Immature natural killer cell (primary cell): Measurements from ENCODE around the gene APEX1. TPM values are rescaled to one million over a fixed set of nuclear protein-coding genes. Genes with fewer than 3 reads are reported as not detected.

Experiments
- DNase-seq, 3 donors: peaks; one replicate each; pipeline ENCODE4 v3.0.0; 2022; ENCODE audit warnings: mixed read lengths in 1 of 3
- H3K27ac Mint-ChIP-seq, 6 donors: one replicate each; pipeline ENCODE4 v1.8.0; 2020; ENCODE audit warnings: mixed read lengths in 6 of 6, mild to moderate bottlenecking in 5 of 6, inconsistent platforms in 4 of 6, moderate library complexity in 3 of 6
- H3K27me3 Mint-ChIP-seq, 3 donors: one replicate each; pipeline ENCODE4 v1.8.0; 2020 to 2021; ENCODE audit warnings: low read depth in 3 of 3, mild to moderate bottlenecking in 3 of 3, mixed read lengths in 3 of 3, moderate library complexity in 3 of 3, inconsistent platforms in 1 of 3
- H3K36me3 Mint-ChIP-seq, 3 donors: one replicate each; pipeline ENCODE4 v1.8.0; 2020; ENCODE audit warnings: mixed read lengths in 3 of 3, inconsistent platforms in 2 of 3, mild to moderate bottlenecking in 2 of 3
- H3K4me1 Mint-ChIP-seq, 2 donors: one replicate each; pipeline ENCODE4 v1.8.0; 2020; ENCODE audit warnings: inconsistent platforms in 2 of 2, mild to moderate bottlenecking in 2 of 2, mixed read lengths in 2 of 2, moderate library complexity in 1 of 2
- H3K4me3 Mint-ChIP-seq, 5 donors: one replicate each; pipeline ENCODE4 v1.8.0; 2020; ENCODE audit warnings: mild to moderate bottlenecking in 5 of 5, mixed read lengths in 5 of 5, inconsistent platforms in 3 of 5, moderate library complexity in 3 of 5
- H3K9me3 Mint-ChIP-seq, 6 donors: one replicate each; pipeline ENCODE4 v1.8.0; 2020; ENCODE audit warnings: mild to moderate bottlenecking in 6 of 6, mixed read lengths in 6 of 6, inconsistent platforms in 4 of 6, moderate library complexity in 3 of 6
- polyA plus RNA-seq, 3 donors: library from polyadenylated mRNA; unstranded; fragments of 300-500 nt; fragmentation: Illumina TruSeq; gene quantifications; one replicate each; pipeline ENCODE4 v1.2.3, GENCODE V29; 2021

APEX1 gene
- polyA plus RNA-seq, 3 donors from 2014 or later: 85.6 to 95.6 (median 93.3) TPM

DNA sequence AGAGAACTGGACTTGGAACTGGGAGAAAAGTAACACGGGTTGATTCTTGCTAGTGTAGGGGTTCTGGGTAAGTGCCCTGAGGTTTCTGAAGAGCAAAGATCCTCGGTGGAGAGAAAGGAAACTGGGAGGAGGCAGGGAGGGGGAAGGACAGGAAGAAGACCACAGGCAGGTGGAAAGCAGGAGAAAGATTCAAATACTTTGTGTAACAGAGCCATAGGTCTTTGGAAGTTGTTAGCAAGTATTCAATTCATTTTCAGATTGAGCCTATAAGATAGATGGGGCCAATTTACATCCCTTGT is 15.5 kb downstream of the APEX1 start:
- H3K36me3 Mint-ChIP-seq: peaks cover 20 to 33% (median 25%) of the 10 kb centered on the region in 3 donors
- peaks cover 42 to 59% of the 10 kb centered on the region in 2 donors for H3K4me1 Mint-ChIP-seq

GRCh38 chr14:20472536-20473169 is 17.6 kb downstream of the APEX1 start:
- peaks cover 60 to 80% of the 10 kb centered on the region in 2 donors for H3K4me1 Mint-ChIP-seq
- peak overlapping the region in 2 of 5 donors; percentile 51 to 59 for H3K4me3 Mint-ChIP-seq
- H3K9me3 Mint-ChIP-seq: no peaks in the 10 kb centered on the region
- H3K27ac Mint-ChIP-seq: peak overlapping the region in 5 of 6 donors; percentile 57 to 77 (median 67)
- peaks cover 0 to 8% (median 0%) of the 10 kb centered on the region in 3 donors for H3K27me3 Mint-ChIP-seq
- DNase-seq: no peak
- H3K36me3 Mint-ChIP-seq: peaks cover 35 to 54% (median 40%) of the 10 kb centered on the region in 3 donors

More for the DNA sequence above, 15.5 kb downstream of the APEX1 start:
- peaks cover 0 to 8% (median 0%) of the 10 kb centered on the region in 3 donors for H3K27me3 Mint-ChIP-seq
- no peaks in the 10 kb centered on the region for H3K9me3 Mint-ChIP-seq
- H3K4me3 Mint-ChIP-seq: peak overlapping the region; percentile 96 to 100 (median 99)
- H3K27ac Mint-ChIP-seq: peak overlapping the region; percentile 93 to 98 (median 97)
- no peak for DNase-seq

DNA sequence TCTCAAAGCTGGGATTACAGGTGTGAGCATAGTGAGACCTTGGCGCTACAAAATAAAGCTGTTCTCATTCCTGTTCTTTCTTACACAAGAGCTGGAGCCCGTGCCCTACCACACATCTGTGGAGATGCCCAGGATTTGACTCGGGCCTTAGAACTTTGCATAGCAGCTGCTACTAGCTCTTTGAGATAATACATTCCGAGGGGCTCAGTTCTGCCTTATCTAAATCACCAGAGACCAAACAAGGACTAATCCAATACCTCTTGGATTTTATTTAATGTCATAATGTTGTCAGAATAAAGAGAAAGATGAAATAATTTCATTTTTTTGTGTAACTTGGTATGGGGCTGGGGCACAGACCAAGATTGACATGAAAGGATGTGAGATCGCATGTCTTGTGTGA is 21.8 kb downstream of the APEX1 start:
- DNase-seq: no peak
- peak overlapping the region; percentile 66 to 86 (median 78) for H3K4me3 Mint-ChIP-seq
- peak overlapping the region; percentile 91 to 96 (median 94) for H3K27ac Mint-ChIP-seq
- H3K4me1 Mint-ChIP-seq: peaks cover 55 to 86% of the 10 kb centered on the region in 2 donors
- peaks cover 0 to 3% (median 0%) of the 10 kb centered on the region in 3 donors for H3K27me3 Mint-ChIP-seq
- no peaks in the 10 kb centered on the region for H3K9me3 Mint-ChIP-seq
- H3K36me3 Mint-ChIP-seq: peaks cover 35 to 57% (median 47%) of the 10 kb centered on the region in 3 donors

DNA sequence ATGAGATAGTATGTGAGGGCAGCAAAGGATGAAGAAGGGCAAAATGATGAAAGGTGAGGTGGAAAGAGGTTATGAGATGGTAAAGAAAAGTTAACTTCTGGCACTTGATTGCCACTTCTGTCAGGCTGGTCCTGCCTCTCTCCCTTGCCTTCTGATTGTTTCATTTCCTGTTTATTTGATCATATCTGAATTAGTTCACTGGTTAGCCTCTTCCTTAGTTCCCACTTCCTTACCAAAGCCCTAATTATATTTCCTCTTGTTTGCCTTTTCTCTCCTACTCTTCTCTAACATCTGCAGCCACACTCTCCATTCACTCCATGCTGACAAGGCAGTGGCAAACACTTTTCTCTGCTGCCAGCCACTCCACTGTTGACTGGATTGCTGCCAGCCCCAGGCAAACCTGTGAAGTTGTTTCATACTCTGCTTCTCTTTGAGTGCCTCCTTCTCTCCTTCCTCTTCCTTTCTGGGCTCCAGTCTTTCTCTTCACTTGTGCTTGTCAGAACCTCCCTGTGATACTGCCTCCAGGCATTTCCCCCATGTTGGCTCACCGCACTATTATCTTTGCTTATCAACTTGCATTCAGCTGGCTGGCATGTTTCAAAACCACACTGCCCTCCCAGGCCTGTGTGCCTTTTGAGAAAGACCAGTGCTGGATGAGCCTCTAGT is 22.3 kb downstream of the APEX1 start:
- H3K4me3 Mint-ChIP-seq: peak overlapping the region; percentile 66 to 86 (median 78)
- H3K36me3 Mint-ChIP-seq: peaks cover 31 to 51% (median 47%) of the 10 kb centered on the region in 3 donors
- H3K9me3 Mint-ChIP-seq: no peaks in the 10 kb centered on the region
- peak; percentile 32 to 47 (median 43) for DNase-seq
- H3K4me1 Mint-ChIP-seq: peaks cover 52 to 81% of the 10 kb centered on the region in 2 donors
- peak overlapping the region; percentile 91 to 96 (median 94) for H3K27ac Mint-ChIP-seq
- peaks cover 0 to 3% (median 0%) of the 10 kb centered on the region in 3 donors for H3K27me3 Mint-ChIP-seq

GRCh38 chr14:20478894-20479293 is 23.9 kb downstream of the APEX1 start:
- H3K36me3 Mint-ChIP-seq: peaks cover 26 to 41% (median 40%) of the 10 kb centered on the region in 3 donors
- no peaks in the 10 kb centered on the region for H3K9me3 Mint-ChIP-seq
- peak overlapping the region; percentile 44 to 95 (median 88) for H3K27ac Mint-ChIP-seq
- peaks cover 48 to 69% of the 10 kb centered on the region in 2 donors for H3K4me1 Mint-ChIP-seq
- no peak for DNase-seq
- no peak overlapping the region for H3K4me3 Mint-ChIP-seq
- peaks cover 0 to 1% (median under 1%) of the 10 kb centered on the region in 3 donors for H3K27me3 Mint-ChIP-seq

GRCh38 chr14:20482382-20482781 is 27.4 kb downstream of the APEX1 start:
- peaks cover 0 to 3% (median 1%) of the 10 kb centered on the region in 3 donors for H3K27me3 Mint-ChIP-seq

DNA sequence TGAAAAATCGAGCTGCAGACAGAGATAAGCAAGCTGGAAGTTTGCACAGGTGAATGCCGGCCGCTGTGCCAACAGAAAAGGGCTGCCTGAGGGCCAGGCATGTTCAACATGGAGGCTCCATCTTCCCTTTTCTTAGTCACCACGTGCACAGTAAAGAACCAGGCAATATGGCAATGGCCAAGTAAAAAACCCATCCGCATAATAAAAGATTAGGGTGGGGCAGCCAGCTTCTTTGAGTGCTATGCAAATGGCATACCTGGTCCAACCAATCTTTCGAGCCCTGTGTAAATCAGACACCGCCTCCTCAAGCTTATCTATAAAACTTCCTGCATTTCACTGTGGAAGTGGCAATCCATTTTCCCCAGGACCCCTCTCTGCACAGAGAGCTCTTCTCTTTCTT is 30.9 kb downstream of the APEX1 start:
- peaks cover 1 to 3% (median 2%) of the 10 kb centered on the region in 3 donors for H3K27me3 Mint-ChIP-seq
- H3K27ac Mint-ChIP-seq: no peak overlapping the region
- no peaks in the 10 kb centered on the region for H3K9me3 Mint-ChIP-seq
- DNase-seq: no peak
- H3K4me3 Mint-ChIP-seq: peak overlapping the region in 1 of 5 donors; percentile 26
- no peaks in the 10 kb centered on the region for H3K36me3 Mint-ChIP-seq
- H3K4me1 Mint-ChIP-seq: peaks cover 50 to 66% of the 10 kb centered on the region in 2 donors

More at GRCh38 chr14:20482382-20482781, 27.4 kb downstream of the APEX1 start:
- Mint-ChIP-seq H3K9me3 (no peaks in the 10 kb centered on the region), H3K4me1 (peaks cover 39 to 61% of the 10 kb centered on the region in 2 donors), H3K27ac (no peak overlapping the region), H3K4me3 (no peak overlapping the region), H3K36me3 (peaks cover 3 to 9% (median 7%) of the 10 kb centered on the region in 3 donors)
- DNase-seq: no peak

- Mint-ChIP-seq H3K27me3 (peaks cover 1 to 3% (median 2%) of the 10 kb centered on the region in 3 donors), H3K36me3 (no peaks in the 10 kb centered on the region), H3K9me3 (no peaks in the 10 kb centered on the region), H3K4me1 (peaks cover 52 to 69% of the 10 kb centered on the region in 2 donors), H3K27ac (peak overlapping the region in 5 of 6 donors; percentile 13 to 71 (median 47)), H3K4me3 (peak overlapping the region; percentile 20 to 65 (median 51))
- peak in 1 of 3 donors; percentile 21 for DNase-seq
Observed at GRCh38 chr14:20486684-20487395, 31.8 kb downstream of the APEX1 start.

GRCh38 chr14:20487396-20487725 is 32.3 kb downstream of the APEX1 start:
- H3K4me3 Mint-ChIP-seq: peak overlapping the region; percentile 20 to 65 (median 57)
- DNase-seq: no peak
- peaks cover 1 to 3% (median 2%) of the 10 kb centered on the region in 3 donors for H3K27me3 Mint-ChIP-seq
- H3K36me3 Mint-ChIP-seq: no peaks in the 10 kb centered on the region
- H3K4me1 Mint-ChIP-seq: peaks cover 50 to 74% of the 10 kb centered on the region in 2 donors
- H3K27ac Mint-ChIP-seq: peak overlapping the region in 4 of 6 donors; percentile 13 to 71 (median 44)
- no peaks in the 10 kb centered on the region for H3K9me3 Mint-ChIP-seq

- H3K27me3 Mint-ChIP-seq: peaks cover 0 to 2% (median 1%) of the 10 kb centered on the region in 3 donors
- no peak for DNase-seq
Observed at GRCh38 chr14:20489093-20489994, 34.3 kb downstream of the APEX1 start.

GRCh38 chr14:20490563-20490962 is 35.5 kb downstream of the APEX1 start:
- peak overlapping the region in 3 of 6 donors; percentile 26 to 83 (median 59) for H3K27ac Mint-ChIP-seq
- H3K4me3 Mint-ChIP-seq: peak overlapping the region in 3 of 5 donors; percentile 34 to 63 (median 42)
- H3K27me3 Mint-ChIP-seq: peaks cover 0 to 2% (median 1%) of the 10 kb centered on the region in 3 donors
- peaks cover 46 to 70% of the 10 kb centered on the region in 2 donors for H3K4me1 Mint-ChIP-seq
- no peak for DNase-seq
- H3K36me3 Mint-ChIP-seq: no peaks in the 10 kb centered on the region
- H3K9me3 Mint-ChIP-seq: no peaks in the 10 kb centered on the region

More at GRCh38 chr14:20489093-20489994, 34.3 kb downstream of the APEX1 start:
- Mint-ChIP-seq H3K4me3 (peak overlapping the region; percentile 29 to 71 (median 58)), H3K9me3 (no peaks in the 10 kb centered on the region), H3K27ac (peak overlapping the region; percentile 11 to 84 (median 68)), H3K36me3 (no peaks in the 10 kb centered on the region), H3K4me1 (peaks cover 50 to 76% of the 10 kb centered on the region in 2 donors)

DNA sequence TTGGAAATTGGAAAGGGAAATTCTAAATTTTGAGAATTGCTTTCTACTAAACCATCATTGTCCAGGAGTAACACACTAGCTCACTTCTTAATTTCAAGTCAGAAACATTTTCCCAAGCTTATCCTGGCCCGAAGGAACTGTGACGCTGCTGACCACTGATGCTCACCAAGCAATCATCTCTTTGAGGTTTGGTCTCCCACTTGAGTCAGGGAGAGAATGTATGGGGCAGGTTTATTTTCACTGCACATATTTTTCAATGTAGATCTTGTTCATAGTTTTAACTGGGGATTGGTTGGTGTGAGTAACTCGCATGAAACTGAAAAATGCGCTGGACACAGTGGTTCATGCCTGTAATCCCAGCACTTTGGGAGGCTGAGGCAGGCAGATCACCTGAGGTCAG is 37.5 kb downstream of the APEX1 start:
- H3K27me3 Mint-ChIP-seq: peaks cover 2 to 6% (median 3%) of the 10 kb centered on the region in 3 donors
- DNase-seq: no peak
- no peaks in the 10 kb centered on the region for H3K36me3 Mint-ChIP-seq
- no peaks in the 10 kb centered on the region for H3K9me3 Mint-ChIP-seq
- H3K27ac Mint-ChIP-seq: no peak overlapping the region
- peaks cover 35 to 51% of the 10 kb centered on the region in 2 donors for H3K4me1 Mint-ChIP-seq
- no peak overlapping the region for H3K4me3 Mint-ChIP-seq

DNA sequence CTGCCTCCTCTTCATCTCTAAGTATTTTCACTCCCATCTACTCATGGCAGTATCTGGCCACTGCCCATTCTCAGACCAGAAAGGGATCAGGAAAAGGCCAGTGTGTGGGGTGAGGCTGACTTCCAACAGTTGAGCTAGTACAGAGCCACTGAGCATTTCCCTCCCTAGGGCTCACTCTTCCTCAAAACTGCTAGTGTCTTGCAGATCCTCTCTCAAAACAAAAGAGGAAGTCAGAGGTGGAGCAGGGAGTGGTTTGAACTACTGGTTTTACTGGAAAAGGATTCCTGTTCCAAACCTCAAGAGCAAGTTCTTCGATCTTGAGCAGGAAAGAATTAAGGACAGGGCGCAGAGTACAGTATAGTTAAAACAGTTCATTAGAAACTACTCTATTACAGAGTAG is 38.6 kb downstream of the APEX1 start:
- Mint-ChIP-seq H3K4me3 (no peak overlapping the region), H3K27ac (no peak overlapping the region), H3K36me3 (no peaks in the 10 kb centered on the region), H3K27me3 (peaks cover 2 to 6% (median 2%) of the 10 kb centered on the region in 3 donors), H3K9me3 (no peaks in the 10 kb centered on the region), H3K4me1 (peaks cover 27 to 40% of the 10 kb centered on the region in 2 donors)
- no peak for DNase-seq
